ENCODE measurements around the gene DNAH2. TPM values are rescaled to one million over a fixed set of nuclear protein-coding genes. Genes with fewer than 3 reads are reported as not detected.
A peak's percentile ranks its signal among the peaks of the same experiment; 100 is the strongest.

Gene DNAH2
- total and polyA plus RNA-seq, 9 of the 15 experiments (the other 6 are each of a cell fraction or from before 2014, with no cell fraction given), result 0.03 TPM; not detected in 8

DNA sequence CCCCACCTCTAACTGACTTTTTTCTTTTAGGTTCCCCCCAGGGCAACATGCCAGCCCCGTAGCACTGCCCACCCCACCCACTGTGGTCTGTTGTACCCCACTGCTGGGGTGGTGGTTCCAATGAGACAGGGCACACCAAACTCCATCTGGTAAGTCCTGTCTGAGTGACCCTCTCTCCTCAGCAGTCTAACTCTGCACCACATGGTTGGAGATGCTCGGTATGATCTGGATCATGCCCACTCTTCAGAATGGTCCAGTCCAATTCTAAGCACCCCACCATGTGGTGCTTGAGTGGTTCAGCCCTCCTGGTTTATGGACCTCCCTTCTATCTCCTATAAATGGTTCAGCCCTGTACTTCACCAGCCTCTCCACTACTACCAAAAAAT, 122.3 kb downstream of the DNAH2 start (continued):
- TF ChIP-seq, protein P1, sequence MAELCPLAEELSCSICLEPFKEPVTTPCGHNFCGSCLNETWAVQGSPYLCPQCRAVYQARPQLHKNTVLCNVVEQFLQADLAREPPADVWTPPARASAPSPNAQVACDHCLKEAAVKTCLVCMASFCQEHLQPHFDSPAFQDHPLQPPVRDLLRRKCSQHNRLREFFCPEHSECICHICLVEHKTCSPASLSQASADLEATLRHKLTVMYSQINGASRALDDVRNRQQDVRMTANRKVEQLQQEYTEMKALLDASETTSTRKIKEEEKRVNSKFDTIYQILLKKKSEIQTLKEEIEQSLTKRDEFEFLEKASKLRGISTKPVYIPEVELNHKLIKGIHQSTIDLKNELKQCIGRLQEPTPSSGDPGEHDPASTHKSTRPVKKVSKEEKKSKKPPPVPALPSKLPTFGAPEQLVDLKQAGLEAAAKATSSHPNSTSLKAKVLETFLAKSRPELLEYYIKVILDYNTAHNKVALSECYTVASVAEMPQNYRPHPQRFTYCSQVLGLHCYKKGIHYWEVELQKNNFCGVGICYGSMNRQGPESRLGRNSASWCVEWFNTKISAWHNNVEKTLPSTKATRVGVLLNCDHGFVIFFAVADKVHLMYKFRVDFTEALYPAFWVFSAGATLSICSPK (IDR thresholded peaks at IDR 0.05; ENCODE audit: borderline replicate concordance), result no peak
- TF ChIP-seq FOXK2 (conservative IDR thresholded peaks at IDR 0.05 in 1 of 2, IDR thresholded peaks at IDR 0.05 in 1 of 2; ENCODE audit: low read depth in 2 of 2), result peak in 1 of 2 experiments; percentile 95; a peak in 2 of 4 replicates

DNA sequence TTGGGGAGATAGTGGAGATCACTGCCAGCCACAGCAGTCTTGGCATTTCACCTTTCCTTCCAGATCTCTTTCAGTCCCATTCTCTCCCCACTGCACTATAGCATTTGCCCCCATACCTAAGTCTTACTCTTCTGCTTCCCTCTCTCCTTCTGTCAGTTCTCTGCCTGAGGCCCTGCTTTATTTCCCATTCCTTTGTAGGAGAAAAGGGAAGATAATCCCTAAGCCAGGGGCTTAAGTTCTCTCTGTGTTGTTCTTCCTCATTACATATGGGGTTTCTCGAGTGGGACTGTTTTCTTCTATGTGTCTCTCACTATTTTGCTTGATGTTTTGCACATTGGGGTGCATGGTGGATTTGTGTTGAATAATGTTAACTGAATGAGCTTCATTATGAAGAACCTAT, 122.9 kb downstream of the DNAH2 start:
- Histone ChIP-seq H3K4me3 (no peak overlapping the region), H2AFZ (ENCODE audit: low read depth, low read length) (no peak overlapping the region), H3K9me1 (ENCODE audit: control insufficient read depth, insufficient read depth, low read length) (peaks cover 2% of the 10 kb centered on the region), H3K9ac (ENCODE audit: insufficient read depth in 1 of 2, low read depth in 2 of 2, low read length in 2 of 2) (no peak overlapping the region), H3K4me2 (ENCODE audit: insufficient read depth, low read length) (no peak overlapping the region; the same call in 1 of the 2 replicates), H3K79me2 (ENCODE audit: control insufficient read depth, insufficient read depth, low read length) (peaks cover 59% of the 10 kb centered on the region), H3K27me3 (ENCODE audit: control insufficient read depth in 2 of 2, insufficient read depth in 2 of 2, low read length in 2 of 2) (no peaks in the 10 kb centered on the region), H3K4me1 (replicated peaks in 1 of 2; ENCODE audit: control insufficient read depth in 2 of 2, insufficient read depth in 2 of 2, low read length in 2 of 2) (peaks cover 42 to 66% of the 10 kb centered on the region in 2 experiments), H3K27ac (ENCODE audit: extremely low read depth, low read depth, low read length) (peak overlapping the region; percentile 22; the same call in 1 of the 3 replicates), H4K20me1 (replicated peaks; ENCODE audit: control insufficient read depth, insufficient read depth, low read length) (peaks cover 4% of the 10 kb centered on the region), H3K36me3 (ENCODE audit: control insufficient read depth, insufficient read depth, low read length) (peaks cover 15% of the 10 kb centered on the region; the same call in 2 of the 3 replicates), H3K9me3 (replicated peaks; ENCODE audit: control insufficient read depth, insufficient read depth, low read depth, low read length) (no peaks in the 10 kb centered on the region)
- TF ChIP-seq, protein P2, sequence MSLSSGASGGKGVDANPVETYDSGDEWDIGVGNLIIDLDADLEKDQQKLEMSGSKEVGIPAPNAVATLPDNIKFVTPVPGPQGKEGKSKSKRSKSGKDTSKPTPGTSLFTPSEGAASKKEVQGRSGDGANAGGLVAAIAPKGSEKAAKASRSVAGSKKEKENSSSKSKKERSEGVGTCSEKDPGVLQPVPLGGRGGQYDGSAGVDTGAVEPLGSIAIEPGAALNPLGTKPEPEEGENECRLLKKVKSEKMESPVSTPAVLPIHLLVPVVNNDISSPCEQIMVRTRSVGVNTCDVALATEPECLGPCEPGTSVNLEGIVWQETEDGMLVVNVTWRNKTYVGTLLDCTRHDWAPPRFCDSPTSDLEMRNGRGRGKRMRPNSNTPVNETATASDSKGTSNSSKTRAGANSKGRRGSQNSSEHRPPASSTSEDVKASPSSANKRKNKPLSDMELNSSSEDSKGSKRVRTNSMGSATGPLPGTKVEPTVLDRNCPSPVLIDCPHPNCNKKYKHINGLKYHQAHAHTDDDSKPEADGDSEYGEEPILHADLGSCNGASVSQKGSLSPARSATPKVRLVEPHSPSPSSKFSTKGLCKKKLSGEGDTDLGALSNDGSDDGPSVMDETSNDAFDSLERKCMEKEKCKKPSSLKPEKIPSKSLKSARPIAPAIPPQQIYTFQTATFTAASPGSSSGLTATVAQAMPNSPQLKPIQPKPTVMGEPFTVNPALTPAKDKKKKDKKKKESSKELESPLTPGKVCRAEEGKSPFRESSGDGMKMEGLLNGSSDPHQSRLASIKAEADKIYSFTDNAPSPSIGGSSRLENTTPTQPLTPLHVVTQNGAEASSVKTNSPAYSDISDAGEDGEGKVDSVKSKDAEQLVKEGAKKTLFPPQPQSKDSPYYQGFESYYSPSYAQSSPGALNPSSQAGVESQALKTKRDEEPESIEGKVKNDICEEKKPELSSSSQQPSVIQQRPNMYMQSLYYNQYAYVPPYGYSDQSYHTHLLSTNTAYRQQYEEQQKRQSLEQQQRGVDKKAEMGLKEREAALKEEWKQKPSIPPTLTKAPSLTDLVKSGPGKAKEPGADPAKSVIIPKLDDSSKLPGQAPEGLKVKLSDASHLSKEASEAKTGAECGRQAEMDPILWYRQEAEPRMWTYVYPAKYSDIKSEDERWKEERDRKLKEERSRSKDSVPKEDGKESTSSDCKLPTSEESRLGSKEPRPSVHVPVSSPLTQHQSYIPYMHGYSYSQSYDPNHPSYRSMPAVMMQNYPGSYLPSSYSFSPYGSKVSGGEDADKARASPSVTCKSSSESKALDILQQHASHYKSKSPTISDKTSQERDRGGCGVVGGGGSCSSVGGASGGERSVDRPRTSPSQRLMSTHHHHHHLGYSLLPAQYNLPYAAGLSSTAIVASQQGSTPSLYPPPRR (CRISPR knock-in tag; IDR thresholded peaks at IDR 0.05; ENCODE audit: borderline replicate concordance), result no peak
- TF ChIP-seq JUND (IDR thresholded peaks at IDR 0.05; ENCODE audit: borderline replicate concordance, low read depth, low read length) (no peak), JUND (tag; IDR thresholded peaks at IDR 0.05; ENCODE audit: borderline replicate concordance, low read depth, low read length) (no peak), ZNF124 (CRISPR knock-in tag; IDR thresholded peaks at IDR 0.05) (no peak), C11orf30 (IDR thresholded peaks at IDR 0.05; ENCODE audit: low read depth) (no peak)
- BruUV-seq (replicated peaks), result no TSS peak
- in situ Hi-C loops (cut with MboI), result no loop called here
- CTCF ChIA-PET (ENCODE audit: low intra/inter-chr PET ratio), result no interaction called here
- POLR2A ChIA-PET, result no interaction called here
- FAIRE-seq, result no peak
- 9% methylated on average over 1 of the region's 1 CpG for WGBS (ENCODE audit: insufficient coverage, low coverage, missing lambda C conversion rate)
- DNase-seq (ENCODE audit: extremely low read depth in 1 of 4, low spot score in 3 of 4), result no peak
- ATAC-seq, result no peak
- intact Hi-C loops (cut with micrococcal nuclease), result no loop called here

Measured in K562 (cell line).